H1 (cell line): ENCODE measurements around the gene SNW1. TPM values are rescaled to one million over a fixed set of nuclear protein-coding genes. Genes with fewer than 3 reads are reported as not detected.

Source experiments
- EP300 ChIP-seq, 2 experiments: IDR thresholded peaks; 1 replicate in 1 of 2; 2 replicates in 1 of 2; pipeline ENCODE4 v1.6.1; 2011 to 2012; ENCODE audit warnings: low read depth in 2 of 2, low read length in 2 of 2, mild to moderate bottlenecking in 2 of 2, borderline replicate concordance in 1 of 2, inconsistent platforms in 1 of 2, moderate library complexity in 1 of 2
- KDM1A ChIP-seq: fragments of 200-600, 300-600 bp; sonication (generic); IDR thresholded peaks from 2 replicates; pipeline ENCODE4 v1.7.1; 2016; ENCODE audit warnings: mild to moderate bottlenecking, low read length, borderline replicate concordance
- KDM4A ChIP-seq: IDR thresholded peaks from one replicate; pipeline ENCODE4 v1.7.1; 2012; ENCODE audit warnings: low read depth, mild to moderate bottlenecking, moderate library complexity, low read length, inconsistent platforms; ENCODE audit not compliant: severe bottlenecking
- polyA plus RNA-seq, 7 experiments: library from polyadenylated mRNA; depleted of rRNA in 3 of 7; stranded (reverse) in 5 of 7; unstranded in 2 of 7; fragments of >200 nt in 5 of 7; fragments of 200-250 nt in 2 of 7; gene quantifications; 1 replicate in 5 of 7; 2 replicates in 1 of 7; 4 replicates in 1 of 7; pipeline versions ENCODE4 v1.2.1 to v1.2.3, GENCODE V29; 2011 to 2013; ENCODE audit warnings: missing spikeins in 2 of 7, mixed read lengths in 2 of 7
- total RNA-seq: library from RNA; stranded (reverse); fragmentation: NEBNext Ultra II Directional; extraction: Animal tissue kit (Norgen Biotek cat#: 25700); gene quantifications from 2 replicates; pipeline ENCODE4 v1.2.1, GENCODE V29; 2021

The SNW1 gene
- total and polyA plus RNA-seq, 2 of the 8 experiments (the other 6 are each of a cell fraction or from before 2014, with no cell fraction given), result 13.2 to 79.2 TPM

GRCh38 chr14:77746064-77746702 lies 14.8 kb downstream of the SNW1 start (continued):
- TF ChIP-seq EP300 (IDR thresholded peaks at IDR 0.05; ENCODE audit: borderline replicate concordance in 1 of 2, low read depth in 2 of 2, low read length in 2 of 2), result no peak
- no peak for TF ChIP-seq KDM1A
- TF ChIP-seq KDM4A, result no peak
